OCI-LY1 (cell line): ENCODE measurements around the gene GLI3.

Experiments used
- EZH2 ChIP-seq: fragments of 200-600 bp; sonication (generic), shearing (Covaris generic); IDR thresholded peaks from 2 replicates; pipeline ENCODE4 v1.8.0; 2017; ENCODE audit warnings: borderline replicate concordance, mixed run types, mild to moderate bottlenecking, antibody characterized with exemption, low read length, moderate library complexity, mixed read lengths
- TF ChIP-seq, protein P1 (sequence below): fragments of 200-600 bp; sonication (generic), shearing (Covaris generic); IDR thresholded peaks from 2 replicates; pipeline ENCODE4 v1.5.1; 2017; ENCODE audit warnings: mild to moderate bottlenecking, antibody characterized with exemption, low read length, moderate library complexity, mixed read lengths

DNA sequence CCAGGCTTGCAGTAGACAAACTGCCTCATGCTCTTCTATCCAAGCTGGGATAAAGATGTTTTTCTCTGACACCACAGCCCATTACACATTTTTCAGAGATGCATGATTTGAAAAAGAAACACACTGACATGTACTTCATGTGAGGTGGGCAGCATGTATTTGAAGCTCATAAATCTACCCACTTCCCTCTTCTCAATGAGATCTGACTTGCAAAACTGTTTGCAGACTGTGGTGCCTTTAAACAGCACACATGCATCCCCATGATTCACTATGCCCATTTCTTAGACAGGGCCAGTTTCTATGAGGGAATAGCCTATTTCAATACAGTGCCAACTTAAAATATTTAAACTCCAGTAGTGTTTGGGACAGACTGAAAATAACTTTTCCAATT is 109.8 kb downstream of the GLI3 start:
- TF ChIP-seq, protein P1, sequence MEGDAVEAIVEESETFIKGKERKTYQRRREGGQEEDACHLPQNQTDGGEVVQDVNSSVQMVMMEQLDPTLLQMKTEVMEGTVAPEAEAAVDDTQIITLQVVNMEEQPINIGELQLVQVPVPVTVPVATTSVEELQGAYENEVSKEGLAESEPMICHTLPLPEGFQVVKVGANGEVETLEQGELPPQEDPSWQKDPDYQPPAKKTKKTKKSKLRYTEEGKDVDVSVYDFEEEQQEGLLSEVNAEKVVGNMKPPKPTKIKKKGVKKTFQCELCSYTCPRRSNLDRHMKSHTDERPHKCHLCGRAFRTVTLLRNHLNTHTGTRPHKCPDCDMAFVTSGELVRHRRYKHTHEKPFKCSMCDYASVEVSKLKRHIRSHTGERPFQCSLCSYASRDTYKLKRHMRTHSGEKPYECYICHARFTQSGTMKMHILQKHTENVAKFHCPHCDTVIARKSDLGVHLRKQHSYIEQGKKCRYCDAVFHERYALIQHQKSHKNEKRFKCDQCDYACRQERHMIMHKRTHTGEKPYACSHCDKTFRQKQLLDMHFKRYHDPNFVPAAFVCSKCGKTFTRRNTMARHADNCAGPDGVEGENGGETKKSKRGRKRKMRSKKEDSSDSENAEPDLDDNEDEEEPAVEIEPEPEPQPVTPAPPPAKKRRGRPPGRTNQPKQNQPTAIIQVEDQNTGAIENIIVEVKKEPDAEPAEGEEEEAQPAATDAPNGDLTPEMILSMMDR: no peak
- no peak for TF ChIP-seq EZH2
